Activated T-cell treated with anti-CD3 and anti-CD28 coated beads, Interleukin-2, amount 50 U/mL, for 1 hour (primary cell): Measurements from ENCODE around the gene KRT4.

Source experiments
- DNase-seq: peaks from one replicate; pipeline ENCODE4 v3.0.0-alpha.2; 2020

KRT4 gene

GRCh38 chr12:52836491-52837412 lies 22.8 kb upstream of the KRT4 start:
- DNase-seq: no peak

DNA sequence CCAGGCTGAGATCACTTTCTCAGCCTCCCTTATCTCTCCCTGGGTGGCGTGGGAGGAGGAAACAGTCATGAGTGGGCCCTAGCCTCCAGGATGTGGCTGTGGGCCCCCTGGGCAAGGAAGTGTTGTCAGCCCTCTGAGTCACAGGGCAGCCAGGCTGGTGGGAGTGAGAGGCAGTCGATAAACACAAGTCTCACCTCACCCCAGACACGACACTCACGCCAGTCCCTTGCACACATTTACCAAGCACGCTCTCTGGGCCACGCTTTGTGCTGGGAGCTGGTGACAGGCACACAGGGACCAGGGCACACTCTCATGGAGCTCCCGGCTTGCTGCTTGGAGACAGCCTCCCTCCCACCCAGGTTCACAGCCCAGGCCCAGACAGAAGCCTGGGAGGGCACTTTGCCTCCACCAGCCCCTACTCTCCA lies 22.1 kb upstream of the KRT4 start:
- peak; percentile 40 for DNase-seq

GRCh38 chr12:52835271-52836041 lies 21.5 kb upstream of the KRT4 start:
- no peak for DNase-seq

DNA sequence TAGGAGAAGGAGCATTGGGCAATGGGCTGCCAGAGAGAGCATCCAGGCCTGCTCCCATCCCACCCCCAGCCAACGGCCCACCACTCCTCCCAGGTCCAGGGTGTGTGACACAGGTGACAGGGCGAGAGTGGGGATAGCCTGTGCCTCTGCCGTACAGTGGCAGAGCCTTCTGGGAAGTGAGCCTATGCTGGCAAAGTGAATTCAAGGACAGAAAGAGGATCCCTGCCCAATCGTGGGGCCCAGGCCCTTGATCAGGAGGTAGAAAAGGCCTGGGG lies 20.7 kb upstream of the KRT4 start:
- DNase-seq: no peak

GRCh38 chr12:52833922-52834726 lies 20.2 kb upstream of the KRT4 start, which contains the start of gene KRT79:
Gene KRT79, minus strand, starts transcription at chr12:52834311. Its CDS starts 51 bp downstream, at chr12:52834260.
- DNase-seq: no peak

GRCh38 chr12:52832985-52833905 lies 19.3 kb upstream of the KRT4 start:
- no peak for DNase-seq

GRCh38 chr12:52832451-52832850 lies 18.5 kb upstream of the KRT4 start:
- DNase-seq: no peak

GRCh38 chr12:52831251-52831650 lies 17.3 kb upstream of the KRT4 start:
- DNase-seq: no peak

DNA sequence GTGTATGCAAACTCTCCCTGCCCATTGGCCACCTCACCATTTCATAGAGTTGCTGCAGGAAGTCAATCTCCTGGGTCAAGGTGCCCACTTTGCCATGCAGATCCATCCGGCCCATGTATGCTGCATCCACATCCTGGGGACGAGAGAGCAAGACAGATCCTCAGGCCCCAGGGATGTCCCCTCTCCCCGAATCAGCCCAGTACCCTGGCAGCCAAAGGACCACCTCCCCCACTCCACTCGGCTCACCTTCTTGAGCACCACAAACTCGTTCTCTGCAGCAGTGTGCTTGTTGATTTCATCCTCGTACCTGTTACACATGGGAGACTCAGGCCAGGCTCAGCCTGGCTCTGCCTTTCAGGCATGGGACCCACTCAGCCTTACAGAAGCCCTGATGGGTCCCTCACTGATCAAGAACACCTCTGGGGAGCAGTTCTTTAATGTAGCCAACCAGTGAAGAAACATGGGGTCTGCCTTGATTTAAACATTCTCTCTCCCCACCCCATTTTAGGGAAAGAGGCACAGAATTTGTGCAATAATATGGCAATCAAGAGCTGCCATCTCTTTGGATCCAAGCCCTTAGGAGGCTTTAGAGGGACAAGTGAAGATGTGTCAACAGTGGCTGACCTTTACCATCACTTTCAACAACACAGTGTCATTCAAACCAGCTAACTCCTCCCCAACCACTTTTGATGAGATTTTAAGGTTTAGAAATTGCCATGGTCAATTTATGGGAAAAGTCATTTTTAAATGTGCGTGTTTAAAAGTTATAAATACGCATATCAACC lies 16.3 kb upstream of the KRT4 start:
- DNase-seq: no peak

DNA sequence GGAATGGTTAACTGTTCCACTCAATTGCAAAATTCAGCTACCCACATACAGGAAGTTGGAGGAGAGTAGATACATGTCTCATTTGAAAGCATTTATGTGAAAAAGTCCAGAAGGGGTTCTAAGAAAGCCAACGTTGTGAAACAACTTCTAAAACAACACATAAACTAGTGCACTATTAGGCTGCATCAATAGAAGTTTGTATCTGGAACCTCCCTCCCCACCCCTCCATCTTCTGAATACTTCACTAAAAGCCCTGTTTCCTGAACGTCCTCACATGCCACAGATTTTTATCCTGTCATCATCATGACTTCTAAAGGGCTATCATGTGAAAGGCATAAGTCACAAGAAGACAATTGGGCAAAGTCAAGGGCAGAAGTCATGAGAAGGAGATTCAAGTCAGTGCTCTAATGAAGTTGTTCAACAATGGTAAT lies 14.7 kb upstream of the KRT4 start:
- DNase-seq: no peak

DNA sequence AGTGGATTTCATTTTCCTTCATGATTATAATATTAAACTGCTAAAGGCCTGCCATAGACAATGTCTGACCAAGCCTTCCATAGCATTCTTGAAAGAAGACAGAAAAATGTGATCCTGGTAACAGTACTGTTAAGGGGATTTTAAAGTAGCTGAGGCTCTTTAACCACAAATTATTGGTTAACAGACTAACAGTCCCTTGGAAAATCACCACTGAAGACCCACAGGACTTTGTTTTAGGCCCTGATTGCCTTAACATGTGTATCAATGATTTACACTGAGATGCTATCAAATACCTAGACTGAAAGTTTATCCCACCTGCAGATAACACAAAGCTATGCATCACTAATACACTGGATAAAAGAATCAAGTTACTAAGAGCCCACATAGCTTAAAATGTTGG lies 14.2 kb upstream of the KRT4 start:
- no peak for DNase-seq

GRCh38 chr12:52827499-52828090 lies 13.7 kb upstream of the KRT4 start:
- DNase-seq: no peak

- DNase-seq: no peak
Observed at GRCh38 chr12:52826611-52827498, 12.9 kb upstream of the KRT4 start.

DNA sequence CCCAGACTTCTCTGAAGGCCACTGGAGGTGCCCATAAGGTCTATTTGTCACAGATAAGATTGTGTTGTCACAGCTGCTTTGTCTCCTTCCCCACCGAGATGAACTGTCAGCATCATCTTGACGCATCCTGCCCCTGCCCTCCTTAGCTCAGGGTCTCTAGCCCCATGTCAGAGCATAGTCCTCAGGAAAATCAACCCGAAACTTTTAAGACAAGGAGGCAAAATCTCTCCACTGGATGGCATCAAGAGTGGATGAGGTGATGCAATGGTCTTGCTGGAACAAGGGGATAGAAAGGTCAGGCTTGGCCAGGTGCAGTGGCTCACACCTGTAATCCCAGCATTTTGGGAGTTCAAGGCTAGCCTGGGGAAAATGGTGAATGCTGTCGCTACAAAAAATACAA lies 12.0 kb upstream of the KRT4 start:
- DNase-seq: no peak

DNA sequence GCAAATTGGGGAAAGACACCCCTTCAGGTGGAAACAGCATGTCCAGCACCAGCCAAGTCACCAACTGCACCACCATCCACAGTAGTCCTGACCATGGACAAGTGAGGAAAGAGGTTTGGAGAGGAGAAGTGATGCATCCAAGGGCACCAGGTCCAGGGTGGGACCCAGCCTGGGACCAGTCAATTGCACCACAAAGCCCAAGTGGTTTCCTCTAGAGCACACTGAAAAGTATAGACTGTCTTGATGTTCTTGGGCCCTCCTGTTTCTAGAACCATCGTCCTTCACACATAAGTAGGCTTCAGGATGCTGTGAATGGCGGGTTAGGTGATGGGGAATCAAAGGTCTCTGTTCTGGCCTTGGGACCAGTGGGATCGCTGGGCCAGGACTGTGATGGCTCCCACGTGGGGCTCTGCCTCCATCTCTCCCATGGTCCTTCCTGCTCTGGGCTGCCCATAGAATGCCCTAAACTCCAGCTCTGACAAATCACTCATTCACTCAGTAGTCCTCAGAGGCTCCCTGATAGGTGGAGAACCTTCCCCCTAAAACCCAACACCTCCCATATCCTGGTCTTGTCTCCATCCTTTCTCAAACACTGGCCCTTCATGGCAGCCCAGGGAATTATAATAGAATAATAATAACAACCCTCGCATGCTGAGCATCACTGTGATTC lies 11.0 kb upstream of the KRT4 start:
- no peak for DNase-seq

DNA sequence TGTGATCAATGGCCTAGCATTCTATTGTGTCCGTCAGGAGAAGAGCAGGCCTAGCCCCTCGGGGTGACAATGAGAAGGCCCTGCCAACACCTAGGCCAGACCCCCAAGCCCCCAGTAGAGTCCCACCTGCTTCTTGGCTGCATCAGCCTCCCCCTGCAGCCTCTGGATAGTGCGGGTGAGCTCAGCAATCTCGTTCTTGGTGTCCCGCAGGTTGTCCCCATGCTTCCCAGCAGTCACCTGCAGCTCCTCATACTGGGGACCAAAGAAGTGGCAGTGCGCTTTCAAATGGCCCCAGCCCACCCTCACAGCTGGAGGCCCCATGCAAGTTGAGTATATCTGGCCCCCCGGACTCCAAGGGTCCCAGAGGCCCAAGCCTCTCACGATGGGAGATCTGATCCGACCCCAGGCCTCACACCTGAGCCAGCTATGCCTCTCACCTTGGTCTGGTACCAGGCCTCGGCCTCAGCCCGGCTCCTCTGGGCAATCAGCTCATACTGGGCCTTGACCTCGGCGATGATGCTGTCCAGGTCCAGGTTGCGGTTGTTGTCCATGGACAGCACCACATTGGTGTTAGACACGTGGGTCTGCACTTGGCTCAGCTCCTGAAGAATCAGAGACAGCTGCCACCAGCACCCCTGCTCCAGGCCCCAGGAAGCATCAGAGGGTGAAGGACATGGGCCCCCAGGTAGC lies 10.0 kb upstream of the KRT4 start:
- DNase-seq: no peak

GRCh38 chr12:52822771-52823510 lies 9.0 kb upstream of the KRT4 start:
- no peak for DNase-seq
